Measurements from ENCODE around the gene PTH1R.

PTH1R gene

DNA sequence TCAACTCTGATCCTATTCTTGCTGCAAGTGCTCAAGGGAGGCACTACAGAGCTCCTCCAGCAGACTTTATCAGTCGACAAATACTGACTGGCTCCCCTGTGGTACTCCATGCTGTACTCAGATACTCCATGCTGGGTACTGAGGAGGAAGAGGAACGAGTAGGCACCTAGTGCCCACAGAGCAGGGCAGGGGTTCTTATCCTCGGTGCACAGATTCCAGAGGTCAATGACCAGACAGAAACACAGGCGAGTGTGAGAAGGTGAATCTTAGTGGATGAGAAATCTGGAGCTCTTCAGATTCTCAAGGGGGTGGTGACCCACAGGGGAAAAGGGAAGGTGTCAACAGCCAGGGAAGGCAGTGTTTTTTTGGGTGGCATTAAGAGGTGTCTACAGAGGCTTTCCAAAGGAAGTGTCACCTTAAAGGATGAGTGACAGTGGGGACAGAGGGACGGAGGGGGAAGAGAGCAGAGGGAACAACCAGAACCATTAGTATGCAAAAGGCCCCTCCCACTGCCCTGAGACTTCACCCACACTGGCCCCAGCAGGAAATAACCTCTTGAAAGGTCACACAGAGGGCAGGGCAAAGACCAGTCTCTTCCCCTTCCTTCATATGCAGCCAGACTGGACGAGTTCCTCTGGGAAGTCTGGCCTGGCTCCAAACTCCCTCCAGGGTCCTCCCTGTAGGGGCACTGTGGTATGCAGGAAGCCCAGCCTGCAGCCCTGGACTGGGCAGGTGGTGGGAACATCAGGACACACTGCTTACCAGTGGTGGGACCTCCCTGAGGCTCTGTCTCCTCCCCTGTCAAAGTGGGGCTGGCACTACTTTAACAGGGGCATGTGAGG is 71.5 kb downstream of the PTH1R start:
- no peak overlapping the region for H3K4me3 ChIP-seq (replicated peaks in 1 of 2; ENCODE audit: low read depth in 2 of 2, low read length in 2 of 2)
- TF ChIP-seq, protein P1, sequence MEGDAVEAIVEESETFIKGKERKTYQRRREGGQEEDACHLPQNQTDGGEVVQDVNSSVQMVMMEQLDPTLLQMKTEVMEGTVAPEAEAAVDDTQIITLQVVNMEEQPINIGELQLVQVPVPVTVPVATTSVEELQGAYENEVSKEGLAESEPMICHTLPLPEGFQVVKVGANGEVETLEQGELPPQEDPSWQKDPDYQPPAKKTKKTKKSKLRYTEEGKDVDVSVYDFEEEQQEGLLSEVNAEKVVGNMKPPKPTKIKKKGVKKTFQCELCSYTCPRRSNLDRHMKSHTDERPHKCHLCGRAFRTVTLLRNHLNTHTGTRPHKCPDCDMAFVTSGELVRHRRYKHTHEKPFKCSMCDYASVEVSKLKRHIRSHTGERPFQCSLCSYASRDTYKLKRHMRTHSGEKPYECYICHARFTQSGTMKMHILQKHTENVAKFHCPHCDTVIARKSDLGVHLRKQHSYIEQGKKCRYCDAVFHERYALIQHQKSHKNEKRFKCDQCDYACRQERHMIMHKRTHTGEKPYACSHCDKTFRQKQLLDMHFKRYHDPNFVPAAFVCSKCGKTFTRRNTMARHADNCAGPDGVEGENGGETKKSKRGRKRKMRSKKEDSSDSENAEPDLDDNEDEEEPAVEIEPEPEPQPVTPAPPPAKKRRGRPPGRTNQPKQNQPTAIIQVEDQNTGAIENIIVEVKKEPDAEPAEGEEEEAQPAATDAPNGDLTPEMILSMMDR (IDR thresholded peaks at IDR 0.05; ENCODE audit: low read depth, low read length): no peak

DNA sequence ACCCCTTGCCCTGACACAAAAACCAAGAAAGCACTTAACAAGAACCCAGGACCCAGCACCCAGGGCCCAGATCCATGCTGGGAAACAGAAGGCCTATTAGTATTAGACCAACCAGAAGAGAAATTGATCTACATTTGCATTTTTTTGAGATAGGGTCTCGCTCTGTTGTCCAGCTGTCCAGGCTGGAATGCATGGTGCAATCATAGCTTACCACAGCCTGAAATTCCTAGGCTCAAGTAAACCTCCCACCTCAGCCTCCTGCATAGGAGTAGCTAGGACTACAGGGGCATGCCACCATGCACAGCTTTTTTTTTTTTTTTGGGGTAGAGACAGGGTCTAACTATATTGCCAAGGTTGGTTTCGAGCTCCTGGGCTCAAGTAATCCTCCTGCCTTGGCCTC is 72.7 kb downstream of the PTH1R start:
- TF ChIP-seq, protein P1 (IDR thresholded peaks at IDR 0.05; ENCODE audit: low read depth, low read length): no peak
- H3K4me3 ChIP-seq (replicated peaks in 1 of 2; ENCODE audit: low read depth in 2 of 2, low read length in 2 of 2): no peak overlapping the region

More for the DNA sequence above, 71.5 kb downstream of the PTH1R start:
- DNase-seq (ENCODE audit: low read depth in 2 of 2): no peak

DNA sequence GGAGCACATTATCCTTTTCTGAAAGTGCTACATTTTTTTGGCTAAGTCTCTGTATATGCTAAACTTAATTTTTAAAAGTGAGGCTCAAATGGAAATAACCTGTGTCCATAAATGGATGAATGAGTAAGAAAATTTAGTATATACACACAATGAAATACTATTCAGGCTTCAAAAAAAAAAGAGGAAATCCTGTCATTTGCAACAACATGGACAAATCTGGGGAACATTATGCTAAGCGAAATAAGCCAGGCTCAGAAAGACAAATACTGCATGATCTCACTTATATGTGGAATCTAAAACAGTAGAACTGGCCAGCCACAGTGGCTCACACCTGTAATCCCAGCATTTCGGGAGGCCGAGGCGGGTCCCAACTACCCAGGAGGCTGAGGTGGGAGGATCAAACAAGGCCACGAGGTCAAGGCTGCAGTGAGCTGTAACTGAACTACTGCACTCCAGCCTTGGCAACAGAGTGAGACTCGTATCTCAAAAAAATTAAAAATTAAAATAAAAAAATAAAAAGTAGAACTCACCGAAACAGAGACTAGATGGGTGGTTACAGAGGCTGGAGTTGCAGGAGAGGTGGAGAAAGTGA is 73.2 kb downstream of the PTH1R start:
- no peak for DNase-seq (ENCODE audit: low read depth in 2 of 2)
- TF ChIP-seq, protein P1 (IDR thresholded peaks at IDR 0.05; ENCODE audit: low read depth, low read length): no peak
- H3K4me3 ChIP-seq (replicated peaks in 1 of 2; ENCODE audit: low read depth in 2 of 2, low read length in 2 of 2): no peak overlapping the region

More for the DNA sequence above, 72.7 kb downstream of the PTH1R start:
- no peak for DNase-seq (ENCODE audit: low read depth in 2 of 2)

DNA sequence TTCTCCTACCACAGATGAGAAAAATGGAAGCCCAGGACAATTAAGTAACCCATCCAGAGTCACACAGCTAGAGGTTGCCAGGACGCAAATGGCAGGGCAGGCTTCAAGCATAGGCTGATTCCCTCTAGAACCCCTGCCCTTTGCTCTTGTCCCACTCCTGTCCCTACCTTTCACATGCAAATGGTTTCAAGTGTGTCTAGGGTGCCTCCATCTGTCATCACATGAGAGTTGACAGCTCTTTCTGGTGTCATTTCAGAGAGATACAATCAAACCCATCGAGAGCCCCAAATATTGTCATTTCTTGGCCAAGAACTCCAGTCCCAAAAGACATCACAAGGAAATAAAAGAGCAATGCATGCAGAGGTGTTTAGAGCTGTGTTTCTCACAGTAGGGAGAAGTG is 75.3 kb downstream of the PTH1R start:
- TF ChIP-seq, protein P1 (IDR thresholded peaks at IDR 0.05; ENCODE audit: low read depth, low read length): no peak
- DNase-seq (ENCODE audit: low read depth in 2 of 2): no peak
- no peak overlapping the region for H3K4me3 ChIP-seq (replicated peaks in 1 of 2; ENCODE audit: low read depth in 2 of 2, low read length in 2 of 2)

All from cardiac fibroblast (primary cell).